ENCODE data around the gene AGBL4.

AGBL4 gene

DNA sequence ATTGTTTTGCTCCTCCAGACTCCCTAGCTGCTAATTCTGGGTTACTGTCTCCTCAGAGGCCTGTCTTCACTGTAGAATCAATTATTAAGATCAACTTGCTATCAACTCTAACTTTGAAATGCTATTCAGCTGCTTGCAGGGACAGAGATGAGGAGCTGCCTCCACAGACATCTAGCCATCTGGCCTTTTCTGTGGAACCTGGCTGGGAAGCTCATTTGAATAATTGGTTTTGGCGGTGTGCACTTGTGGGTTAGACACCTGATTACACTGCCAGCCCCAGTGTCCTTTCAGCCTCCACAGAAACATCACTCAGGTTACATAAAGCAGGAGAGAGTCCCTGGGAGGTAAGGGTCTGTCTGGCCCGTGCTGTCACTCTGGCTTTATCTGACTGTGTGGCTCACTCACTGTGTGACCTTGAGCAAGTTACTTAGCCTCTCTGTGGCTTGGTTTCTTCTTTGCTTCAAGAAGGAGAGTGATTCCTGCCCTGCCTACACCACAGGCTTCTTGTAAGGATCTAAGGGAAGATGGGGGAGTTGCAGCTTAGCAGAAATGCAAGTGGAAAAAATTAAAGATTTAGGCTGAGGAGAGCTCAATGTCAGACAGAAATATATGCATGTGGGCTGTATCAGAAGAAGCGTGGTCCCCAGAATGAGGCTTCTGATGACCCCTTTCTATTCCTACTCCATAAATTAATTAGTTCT lies 1378.7 kb downstream of the AGBL4 start:
- DNase-seq (ENCODE audit: low read depth), result no peak

- no peak for DNase-seq (ENCODE audit: low read depth)
Measured at GRCh38 chr1:48644190-48644900, 1379.4 kb downstream of the AGBL4 start.

DNA sequence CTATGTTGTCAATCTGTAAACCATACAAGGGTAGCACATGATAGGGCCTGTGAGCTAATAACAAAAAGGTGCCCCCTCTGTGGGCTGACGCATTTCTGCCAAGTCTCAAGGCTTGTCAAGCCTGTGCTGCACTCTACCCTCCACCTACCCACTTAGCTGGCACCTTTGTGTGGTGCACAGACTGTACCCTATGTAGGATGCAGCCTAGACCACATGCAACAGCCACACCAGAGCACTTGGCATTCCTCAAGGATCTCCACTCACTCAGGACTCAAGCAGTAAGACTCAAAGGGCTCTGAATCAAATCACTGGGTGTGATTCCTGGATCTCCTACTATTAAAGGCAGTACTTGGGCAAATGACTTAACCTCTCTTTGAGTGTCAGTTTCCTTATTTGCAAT lies 1380.6 kb downstream of the AGBL4 start:
- DNase-seq (ENCODE audit: low read depth), result no peak

GRCh38 chr1:48640836-48641492 lies 1382.8 kb downstream of the AGBL4 start:
- DNase-seq (ENCODE audit: low read depth), result no peak

DNA sequence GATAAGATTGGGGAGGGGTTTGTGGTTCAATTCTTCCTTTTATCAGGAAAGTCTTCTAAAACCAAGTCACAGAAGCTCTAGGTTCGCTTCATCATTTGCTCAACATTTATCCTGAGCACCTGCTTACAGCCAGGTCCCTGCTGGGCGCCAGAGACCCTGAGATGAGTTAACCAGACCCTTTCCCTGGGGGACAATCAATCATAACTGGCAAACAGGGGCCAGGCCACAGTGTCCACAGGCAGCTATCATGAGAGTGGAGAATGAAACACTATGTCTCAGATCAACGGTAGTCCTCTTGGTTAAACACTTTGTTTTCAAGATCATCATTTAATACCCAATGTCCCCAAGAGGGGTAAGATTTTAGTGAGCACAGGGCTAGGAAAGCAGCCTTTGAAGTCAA lies 1393.9 kb downstream of the AGBL4 start:
- no peak for DNase-seq (ENCODE audit: low read depth)

DNA sequence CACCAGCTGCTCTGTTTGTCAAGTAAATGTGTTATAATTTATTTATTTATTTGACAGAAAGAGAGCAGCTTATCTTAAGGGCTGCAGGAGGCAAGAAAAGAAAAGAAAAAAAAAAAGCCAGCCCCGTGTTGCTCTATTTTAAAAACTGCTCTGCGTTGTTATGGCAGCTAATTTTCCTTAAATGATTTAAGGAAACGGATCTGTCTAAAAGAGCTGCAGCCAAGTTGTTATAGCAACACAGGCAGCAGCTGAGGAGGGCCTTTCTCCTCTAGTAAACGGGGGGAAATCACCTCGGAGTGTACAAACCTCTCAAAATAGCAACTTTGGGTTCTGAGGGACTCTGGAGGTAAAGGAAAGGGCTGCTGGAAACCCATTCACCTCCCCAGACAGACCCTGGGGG lies 1396.3 kb downstream of the AGBL4 start:
- no peak for DNase-seq (ENCODE audit: low read depth)

- DNase-seq (ENCODE audit: low read depth), result no peak
Measured at GRCh38 chr1:48619539-48619938, 1404.2 kb downstream of the AGBL4 start.

DNA sequence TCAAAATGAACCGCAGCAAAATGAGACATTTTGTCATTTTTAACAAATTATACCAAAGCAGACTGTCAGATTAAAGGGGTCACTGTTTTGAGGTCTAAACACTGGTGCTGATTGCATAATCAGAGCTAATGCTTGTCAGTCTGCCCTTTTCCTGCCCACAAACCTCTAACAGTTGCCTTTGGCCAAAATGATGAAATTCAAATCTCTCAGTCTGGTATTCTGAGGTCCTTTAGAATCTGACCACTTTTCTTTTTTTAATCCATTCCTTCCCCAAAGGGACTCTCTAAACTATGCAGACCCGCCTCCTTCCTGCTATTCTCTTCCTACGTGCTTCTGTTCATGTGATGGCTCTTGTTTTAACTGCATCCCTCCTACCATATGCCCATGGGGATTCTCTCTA lies 1406.5 kb downstream of the AGBL4 start:
- DNase-seq (ENCODE audit: low read depth), result no peak

DNA sequence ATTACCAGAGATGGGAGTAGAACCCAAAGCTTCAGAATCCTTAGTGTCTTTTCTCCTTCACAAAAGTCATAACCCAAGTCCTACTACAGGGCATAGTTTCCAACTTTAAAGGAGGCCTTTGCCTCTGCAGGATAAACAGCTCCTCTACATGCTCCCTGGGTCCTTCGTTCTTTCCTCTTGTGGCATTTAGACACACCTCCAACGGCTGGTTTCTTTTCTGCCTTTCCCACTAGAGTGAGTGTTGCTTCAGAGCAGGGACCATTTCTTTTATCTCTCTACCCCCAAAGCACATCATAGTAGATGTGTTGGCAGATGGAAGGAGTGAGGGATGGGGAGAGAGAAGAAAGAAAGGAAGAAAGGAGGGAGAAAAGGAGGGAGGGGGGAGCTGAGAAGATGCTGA lies 1407.0 kb downstream of the AGBL4 start:
- DNase-seq (ENCODE audit: low read depth), result no peak

DNA sequence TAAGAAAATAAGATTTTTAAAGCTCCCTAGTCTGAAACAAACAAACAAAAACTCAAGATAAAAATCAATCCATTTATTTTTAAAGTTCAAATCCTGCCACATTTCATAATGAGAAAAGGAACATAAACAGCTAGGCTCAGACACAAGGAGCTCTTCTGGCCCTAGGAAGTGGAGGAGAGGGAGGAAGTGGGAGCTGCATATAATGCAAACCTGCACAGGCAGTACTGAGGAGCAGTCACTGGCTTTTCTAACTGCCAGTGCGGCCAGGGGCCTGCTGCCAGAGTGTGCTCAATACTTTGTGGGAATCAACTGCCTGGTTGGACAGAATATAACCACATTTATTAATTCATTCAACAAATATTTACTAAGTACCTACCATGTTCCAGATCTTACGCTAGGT lies 1411.9 kb downstream of the AGBL4 start:
- DNase-seq (ENCODE audit: low read depth), result no peak

- no peak for DNase-seq (ENCODE audit: low read depth)
Measured at GRCh38 chr1:48610628-48611542, 1412.9 kb downstream of the AGBL4 start.

- DNase-seq (ENCODE audit: low read depth), result no peak
Measured at GRCh38 chr1:48608882-48609281, 1414.9 kb downstream of the AGBL4 start.

DNA sequence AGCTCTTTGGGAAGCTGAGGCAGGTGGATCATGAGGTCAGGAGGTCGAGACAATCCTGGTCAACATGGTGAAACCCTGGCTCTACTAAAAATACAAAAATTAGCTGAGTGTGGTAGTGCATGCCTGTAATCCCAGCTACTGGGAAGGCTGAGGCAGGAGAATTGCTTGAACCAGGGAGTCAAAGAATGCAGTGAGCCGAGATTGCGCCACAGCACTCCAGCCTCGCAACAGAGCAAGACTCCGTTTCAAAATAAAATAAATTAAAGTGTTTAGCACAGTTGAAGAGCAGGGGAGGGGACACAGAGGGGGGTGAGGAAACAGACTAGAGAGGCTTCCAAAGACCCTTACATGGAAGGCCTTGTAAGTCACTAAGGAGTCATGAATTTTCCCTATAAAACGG lies 1420.5 kb downstream of the AGBL4 start:
- DNase-seq (ENCODE audit: low read depth), result no peak

DNA sequence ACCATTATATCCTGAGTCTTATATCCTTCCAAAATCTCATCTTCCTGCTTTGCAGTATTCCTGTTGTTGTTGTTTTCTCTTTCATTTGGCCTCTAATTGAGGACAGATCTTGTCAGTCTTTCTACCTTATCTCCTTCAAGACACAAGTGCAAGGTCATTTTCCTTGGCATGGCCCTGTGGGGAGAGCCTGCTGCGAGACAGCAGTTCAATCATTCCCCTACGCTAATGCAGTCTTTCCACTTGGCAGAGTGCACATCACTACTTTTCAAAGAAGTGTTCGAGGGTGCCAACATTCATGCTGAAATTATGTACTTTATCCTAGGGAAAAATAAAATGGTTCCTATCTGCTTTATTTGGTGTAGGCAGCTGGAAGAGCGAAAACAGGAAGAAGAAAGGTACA lies 1421.4 kb downstream of the AGBL4 start:
- no peak for DNase-seq (ENCODE audit: low read depth)

GRCh38 chr1:48600182-48600581 lies 1423.6 kb downstream of the AGBL4 start:
- no peak for DNase-seq (ENCODE audit: low read depth)

GRCh38 chr1:48597663-48598062 lies 1426.1 kb downstream of the AGBL4 start:
- no peak for DNase-seq (ENCODE audit: low read depth)

GRCh38 chr1:48596046-48596445 lies 1427.7 kb downstream of the AGBL4 start:
- no peak for DNase-seq (ENCODE audit: low read depth)

- no peak for DNase-seq (ENCODE audit: low read depth)
Measured at GRCh38 chr1:48595613-48596012, 1428.1 kb downstream of the AGBL4 start.

DNA sequence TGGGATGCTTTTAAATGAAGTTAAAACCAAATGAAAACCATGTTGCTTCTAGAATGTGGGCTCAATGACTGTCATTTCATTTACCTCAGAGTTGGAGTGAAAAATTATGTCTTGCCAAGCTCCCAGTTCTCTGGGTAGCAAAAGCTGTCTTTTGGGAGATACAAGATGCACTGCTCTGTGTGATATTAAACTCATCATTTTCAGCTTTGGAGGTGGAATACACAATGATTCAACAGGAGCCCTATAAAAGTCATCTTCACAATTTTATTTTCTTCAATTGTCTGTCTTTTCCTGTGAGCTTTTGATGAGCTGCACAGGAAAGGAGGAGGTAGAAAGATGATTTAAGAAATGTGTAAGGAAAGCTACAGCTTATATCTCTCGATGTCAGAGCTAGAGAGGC lies 1431.4 kb downstream of the AGBL4 start:
- DNase-seq (ENCODE audit: low read depth), result no peak

- no peak for DNase-seq (ENCODE audit: low read depth)
Measured at GRCh38 chr1:48591181-48591580, 1432.6 kb downstream of the AGBL4 start.

DNA sequence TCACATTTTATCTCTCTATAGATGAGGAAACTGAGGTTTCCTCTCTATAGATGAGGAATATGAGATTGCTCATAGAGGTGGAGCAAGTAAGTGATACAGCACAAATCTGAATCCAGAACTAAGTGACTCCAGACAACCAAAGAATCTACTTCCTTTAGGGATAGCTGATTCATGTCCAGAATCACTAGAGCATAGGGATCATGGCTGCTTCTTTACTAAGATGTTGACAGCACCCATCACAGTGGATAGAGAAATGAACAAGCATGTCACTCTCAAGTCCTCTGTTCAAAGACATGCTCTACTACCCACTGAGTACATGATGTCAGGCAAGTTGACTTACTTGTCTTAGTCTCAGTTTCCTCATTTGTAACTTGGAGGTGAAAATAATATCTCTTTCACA lies 1435.7 kb downstream of the AGBL4 start:
- no peak for DNase-seq (ENCODE audit: low read depth)

DNA sequence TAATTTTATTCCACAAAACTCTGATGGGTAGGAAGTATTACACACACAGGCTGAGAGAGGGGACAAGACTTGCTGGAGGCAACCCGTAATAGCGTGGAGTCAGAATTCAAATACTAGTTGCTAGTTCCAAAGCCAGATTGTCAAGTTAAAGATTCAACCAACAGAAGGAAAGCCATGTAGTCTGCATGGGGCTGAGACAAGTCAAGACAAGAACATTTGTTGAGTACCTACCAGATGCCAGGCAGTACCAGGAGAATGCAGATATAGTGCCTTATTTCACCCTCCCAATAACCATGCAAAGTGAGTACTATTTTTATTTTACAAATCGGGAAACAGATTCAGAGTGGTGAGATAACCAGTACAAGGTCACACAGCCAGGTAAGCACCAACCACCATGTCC lies 1441.3 kb downstream of the AGBL4 start:
- DNase-seq (ENCODE audit: low read depth), result no peak
